Loucy (cell line): ENCODE measurements around the gene RPS6KA1.

Source experiments
- H2AFZ ChIP-seq: fragments of 200-600 bp; sonication (generic); 2 replicates; pipeline ENCODE4 v1.6.0; 2016; ENCODE audit warnings: antibody characterized with exemption, mild to moderate bottlenecking, low read length, moderate library complexity
- H3F3A ChIP-seq: fragments of 200-600 bp; 2 replicates; pipeline ENCODE4 v1.6.0; 2016; ENCODE audit warnings: antibody characterized with exemption, low read depth, mild to moderate bottlenecking
- H3K27me3 ChIP-seq: fragments of 200-600 bp; sonication (generic); 2 replicates; pipeline ENCODE4 v1.6.1; 2014; ENCODE audit warnings: low read length, mild to moderate bottlenecking; ENCODE audit not compliant: insufficient read depth, poor library complexity, severe bottlenecking
- H3K36me3 ChIP-seq: fragments of 200-600 bp; sonication (generic); 2 replicates; pipeline ENCODE4 v1.6.1; 2016; ENCODE audit warnings: low read length; ENCODE audit not compliant: insufficient read depth
- H3K4me1 ChIP-seq: fragments of 200-600 bp; sonication (generic); 2 replicates; pipeline ENCODE4 v1.5.1; 2014; ENCODE audit warnings: low read length, mild to moderate bottlenecking; ENCODE audit not compliant: insufficient read depth, poor library complexity, severe bottlenecking
- H3K4me2 ChIP-seq: fragments of 200-600 bp; sonication (generic); 2 replicates; pipeline ENCODE4 v1.6.0; 2014; ENCODE audit warnings: antibody characterized with exemption, low read length, low read depth, mild to moderate bottlenecking; ENCODE audit not compliant: poor library complexity, severe bottlenecking
- H3K4me3 ChIP-seq: fragments of 200-600 bp; sonication (generic); 2 replicates; pipeline ENCODE4 v1.5.1; 2014; ENCODE audit warnings: low read length, mild to moderate bottlenecking, mixed read lengths; ENCODE audit not compliant: poor library complexity, severe bottlenecking
- H3K79me2 ChIP-seq: fragments of 200-600 bp; sonication (generic); 2 replicates; pipeline ENCODE4 v1.6.1; 2014; ENCODE audit warnings: low read length; ENCODE audit not compliant: insufficient read depth
- H3K9ac ChIP-seq: fragments of 200-600 bp; sonication (generic); 2 replicates; pipeline ENCODE4 v1.6.0; 2014; ENCODE audit warnings: mild to moderate bottlenecking, low read depth, low read length, moderate library complexity; ENCODE audit not compliant: poor library complexity, severe bottlenecking
- H3K9me2 ChIP-seq: fragments of 200-600 bp; sonication (generic); replicated peaks from 2 replicates; pipeline ENCODE4 v1.6.1; 2016; ENCODE audit warnings: low read depth, low read length, mixed read lengths
- H3K9me3 ChIP-seq: fragments of 200-600 bp; sonication (generic); 2 replicates; pipeline ENCODE4 v1.6.1; 2014; ENCODE audit warnings: mild to moderate bottlenecking, antibody characterized with exemption, low read length, low read depth; ENCODE audit not compliant: insufficient read depth
- H4K20me1 ChIP-seq: fragments of 200-600 bp; sonication (generic); 2 replicates; pipeline ENCODE4 v1.6.0; 2014; ENCODE audit warnings: antibody characterized with exemption, low read length, mild to moderate bottlenecking; ENCODE audit not compliant: insufficient read depth, poor library complexity, severe bottlenecking
- EZH2phosphoT487 ChIP-seq: fragments of 200-600 bp; IDR thresholded peaks from 2 replicates; pipeline ENCODE4 v1.6.1; 2018; ENCODE audit warnings: antibody characterized with exemption, mild to moderate bottlenecking, moderate library complexity, borderline replicate concordance
- TF ChIP-seq, protein P1 (sequence below): fragments of 200-600 bp; sonication (generic); conservative IDR thresholded peaks from 2 replicates; pipeline ENCODE4 v1.5.1; 2014; ENCODE audit warnings: mild to moderate bottlenecking, antibody characterized with exemption, low read length

RPS6KA1 gene

DNA sequence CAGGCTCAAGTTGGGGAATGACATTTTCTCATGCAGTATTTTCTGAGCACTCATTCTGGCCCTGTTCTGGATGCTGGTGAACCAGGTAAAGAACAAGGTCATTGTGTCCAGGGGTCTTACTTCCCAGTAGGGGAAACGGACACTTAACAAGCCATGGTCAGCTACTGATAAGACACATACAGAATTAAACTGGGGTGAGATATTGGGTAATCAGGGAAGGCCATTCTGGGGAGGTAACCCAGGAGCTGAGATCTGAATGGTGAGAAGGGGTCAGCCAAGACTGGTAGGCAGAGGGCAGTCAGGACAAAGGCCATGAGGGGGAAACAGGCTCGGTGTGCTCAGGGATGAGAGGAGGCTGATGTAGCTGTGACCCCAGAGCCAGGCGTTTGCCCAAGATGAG, 45.8 kb downstream of the RPS6KA1 start:
- no peaks in the 10 kb centered on the region for H3K9me2 ChIP-seq
- H3K4me1 ChIP-seq: no peaks in the 10 kb centered on the region
- H3F3A ChIP-seq: no peaks in the 10 kb centered on the region
- no peak overlapping the region for H3K9ac ChIP-seq
- no peaks in the 10 kb centered on the region for H4K20me1 ChIP-seq
- no peak overlapping the region for H3K4me2 ChIP-seq
- H3K36me3 ChIP-seq: peaks cover 47% of the 10 kb centered on the region; the same call in 1 of the 2 replicates
- H3K9me3 ChIP-seq: no peaks in the 10 kb centered on the region
- no peak overlapping the region for H3K4me3 ChIP-seq
- H3K27me3 ChIP-seq: no peaks in the 10 kb centered on the region
- H2AFZ ChIP-seq: no peak overlapping the region
- no peak for TF ChIP-seq EZH2phosphoT487
- TF ChIP-seq, protein P1, sequence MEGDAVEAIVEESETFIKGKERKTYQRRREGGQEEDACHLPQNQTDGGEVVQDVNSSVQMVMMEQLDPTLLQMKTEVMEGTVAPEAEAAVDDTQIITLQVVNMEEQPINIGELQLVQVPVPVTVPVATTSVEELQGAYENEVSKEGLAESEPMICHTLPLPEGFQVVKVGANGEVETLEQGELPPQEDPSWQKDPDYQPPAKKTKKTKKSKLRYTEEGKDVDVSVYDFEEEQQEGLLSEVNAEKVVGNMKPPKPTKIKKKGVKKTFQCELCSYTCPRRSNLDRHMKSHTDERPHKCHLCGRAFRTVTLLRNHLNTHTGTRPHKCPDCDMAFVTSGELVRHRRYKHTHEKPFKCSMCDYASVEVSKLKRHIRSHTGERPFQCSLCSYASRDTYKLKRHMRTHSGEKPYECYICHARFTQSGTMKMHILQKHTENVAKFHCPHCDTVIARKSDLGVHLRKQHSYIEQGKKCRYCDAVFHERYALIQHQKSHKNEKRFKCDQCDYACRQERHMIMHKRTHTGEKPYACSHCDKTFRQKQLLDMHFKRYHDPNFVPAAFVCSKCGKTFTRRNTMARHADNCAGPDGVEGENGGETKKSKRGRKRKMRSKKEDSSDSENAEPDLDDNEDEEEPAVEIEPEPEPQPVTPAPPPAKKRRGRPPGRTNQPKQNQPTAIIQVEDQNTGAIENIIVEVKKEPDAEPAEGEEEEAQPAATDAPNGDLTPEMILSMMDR: no peak
- no peaks in the 10 kb centered on the region for H3K79me2 ChIP-seq

DNA sequence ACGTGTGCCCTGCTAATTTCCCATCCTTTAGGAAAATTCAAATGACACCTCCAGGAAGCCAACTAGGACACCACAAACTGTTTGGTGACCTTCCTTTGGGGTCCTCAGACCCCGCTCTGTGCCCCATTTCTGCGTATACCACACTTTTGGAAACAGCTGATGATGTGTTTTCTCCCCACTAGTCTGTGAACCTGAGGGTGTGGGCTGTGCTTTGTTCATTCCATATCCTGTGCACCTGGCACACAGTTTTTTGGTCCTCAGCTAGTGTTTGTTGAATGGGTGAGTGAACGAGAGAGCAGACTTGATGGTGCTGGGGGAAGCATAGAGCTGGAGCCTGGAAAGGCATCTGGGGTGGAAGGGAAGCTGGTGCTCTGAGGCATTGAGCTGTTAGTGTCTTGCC, 48.6 kb downstream of the RPS6KA1 start:
- Histone ChIP-seq H3K36me3 (peaks cover 23% of the 10 kb centered on the region; the same call in 1 of the 2 replicates), H3K4me1 (peaks cover 5% of the 10 kb centered on the region)

DNA sequence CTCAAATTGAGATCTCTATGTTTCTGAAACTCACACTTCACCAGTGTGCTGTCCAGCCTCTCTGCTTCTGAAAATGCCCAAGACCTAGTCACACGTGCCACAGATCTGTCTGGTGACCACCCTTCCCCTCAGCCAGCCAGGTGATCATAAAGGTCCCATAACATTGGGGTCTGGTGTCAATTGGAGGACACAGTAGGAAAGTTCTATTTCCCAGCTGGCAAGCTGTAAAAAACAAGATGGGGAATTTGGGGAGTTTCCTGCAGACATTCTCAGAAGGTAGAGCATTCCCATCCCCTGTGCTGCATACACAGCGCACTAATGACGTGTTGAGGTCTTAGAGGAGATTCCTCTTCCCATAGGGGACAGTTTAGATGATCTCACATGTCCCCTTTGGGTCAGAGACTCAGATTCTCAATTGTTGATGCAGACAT, 50.1 kb downstream of the RPS6KA1 start:
- Histone ChIP-seq H3K4me3 (no peak overlapping the region), H3K9me3 (no peaks in the 10 kb centered on the region), H3K4me2 (no peak overlapping the region), H3K9ac (no peak overlapping the region), H3K4me1 (peaks cover 6% of the 10 kb centered on the region), H3K9me2 (no peaks in the 10 kb centered on the region), H4K20me1 (no peaks in the 10 kb centered on the region), H3K36me3 (peaks cover 9% of the 10 kb centered on the region; the same call in 1 of the 2 replicates), H3F3A (no peaks in the 10 kb centered on the region), H3K79me2 (no peaks in the 10 kb centered on the region), H2AFZ (no peak overlapping the region), H3K27me3 (no peaks in the 10 kb centered on the region)
- TF ChIP-seq, protein P1: no peak
- no peak for TF ChIP-seq EZH2phosphoT487

More for the DNA sequence above, 48.6 kb downstream of the RPS6KA1 start:
- Histone ChIP-seq H3K9me2 (no peaks in the 10 kb centered on the region), H3F3A (no peaks in the 10 kb centered on the region), H3K9ac (no peak overlapping the region), H4K20me1 (no peaks in the 10 kb centered on the region), H3K9me3 (no peaks in the 10 kb centered on the region), H3K4me2 (no peak overlapping the region), H3K4me3 (no peak overlapping the region), H3K27me3 (no peaks in the 10 kb centered on the region), H3K79me2 (no peaks in the 10 kb centered on the region), H2AFZ (no peak overlapping the region)
- TF ChIP-seq EZH2phosphoT487: no peak
- TF ChIP-seq, protein P1: no peak
